GM19372 (cell line): Measurements from ENCODE around the gene MAGEC3.

ENCODE experiments used
- ATAC-seq: cut with Tn5 transposase; IDR thresholded peaks from one replicate; pipeline ENCODE4 v1.9.1; 2021; ENCODE audit warnings: mild to moderate bottlenecking, low read depth, moderate library complexity; ENCODE audit not compliant: unreplicated experiment

The MAGEC3 gene

DNA sequence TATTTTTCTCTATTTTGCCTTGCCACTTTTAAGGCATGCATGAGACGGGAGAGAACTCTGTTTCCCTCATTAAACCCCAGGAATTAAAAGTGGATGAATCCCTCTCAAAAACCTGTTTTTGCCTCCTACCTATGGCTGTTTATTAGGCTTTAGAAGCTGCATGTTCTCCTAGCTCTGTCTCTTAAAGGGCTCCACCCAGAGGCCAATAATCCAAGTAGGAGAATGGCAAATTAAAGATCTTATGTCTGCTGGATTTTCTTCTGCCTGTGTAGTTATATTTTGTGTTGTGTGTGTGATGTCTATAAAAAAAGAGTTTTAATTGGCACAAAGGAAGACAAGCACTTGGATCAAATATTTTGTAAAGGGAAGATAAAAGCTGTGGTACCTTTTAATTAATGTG lies 98.0 kb downstream of the MAGEC3 start:
- no peak for ATAC-seq

GRCh38 chrX:141941234-141941633 lies 103.1 kb downstream of the MAGEC3 start:
- ATAC-seq, result no peak

DNA sequence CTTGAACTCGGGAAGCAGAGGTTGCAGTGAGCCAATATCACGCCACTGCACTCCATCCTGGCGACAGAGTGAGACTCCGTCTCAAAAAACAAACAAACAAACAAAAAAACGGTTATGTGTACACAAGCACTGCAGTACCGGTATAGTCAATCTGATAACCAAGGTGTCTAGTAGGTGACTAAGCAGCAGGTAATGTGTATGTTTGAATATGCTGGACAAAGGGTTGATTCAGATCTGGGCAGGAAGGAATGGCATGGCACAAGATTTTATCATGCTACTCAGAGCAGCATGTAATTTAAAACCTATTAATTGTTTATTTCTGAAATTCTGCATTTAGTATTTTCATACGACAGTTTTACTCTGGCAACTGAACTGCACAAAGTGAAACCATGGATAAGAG lies 107.3 kb downstream of the MAGEC3 start:
- no peak for ATAC-seq

DNA sequence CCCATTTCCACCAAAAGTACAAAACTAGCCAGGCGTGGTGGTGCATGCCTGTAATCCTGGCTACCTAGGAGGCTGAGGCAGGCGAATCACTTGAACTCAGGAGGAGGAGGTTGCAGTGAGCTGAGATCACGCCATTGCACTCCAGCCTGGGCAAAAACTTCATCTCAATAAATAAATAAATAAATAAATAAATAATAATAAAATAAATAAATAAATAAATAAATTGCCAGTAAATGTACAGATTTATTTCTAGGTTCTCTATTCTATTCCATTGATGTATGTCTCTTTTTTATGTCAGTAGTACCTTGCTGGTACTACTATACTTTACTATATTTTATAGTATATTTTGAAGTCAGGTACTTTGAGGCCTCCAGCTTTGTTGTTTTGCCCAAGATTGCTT lies 109.2 kb downstream of the MAGEC3 start:
- no peak for ATAC-seq
